H1 (cell line): ENCODE measurements around the gene ALG1.
"Not testable (repeated sequence)": the region's sequence is repeated elsewhere in the genome, so short reads cannot be mapped to it uniquely, and the experiment has no call there.

ENCODE experiments used
- ASH2L ChIP-seq: fragments of 200-600, 300-600 bp; sonication (generic); IDR thresholded peaks from one replicate; pipeline ENCODE4 v1.7.1; 2017; ENCODE audit warnings: low read length
- BCL11A ChIP-seq, 2 experiments: IDR thresholded peaks; one replicate each; pipeline ENCODE4 v1.6.1; 2011; ENCODE audit warnings: low read depth in 2 of 2, low read length in 2 of 2, mild to moderate bottlenecking in 2 of 2
- KDM5A ChIP-seq: fragments of 200-600 bp; IDR thresholded peaks from 2 replicates; pipeline ENCODE4 v1.7.1; 2012; ENCODE audit warnings: mild to moderate bottlenecking, low read length, inconsistent platforms, mixed read lengths
- PHF8 ChIP-seq: fragments of 200-600 bp; sonication (generic); conservative IDR thresholded peaks from 2 replicates; pipeline ENCODE4 v1.7.1; 2012; ENCODE audit warnings: low read depth, mild to moderate bottlenecking, inconsistent platforms, low read length, moderate library complexity
- POLR2A ChIP-seq, 2 experiments: IDR thresholded peaks; 1 replicate in 1 of 2; 2 replicates in 1 of 2; pipeline ENCODE4 v1.6.1; 2011; ENCODE audit warnings: low read depth in 2 of 2, low read length in 2 of 2, mild to moderate bottlenecking in 2 of 2; ENCODE audit errors: control extremely low read depth in 1 of 2
- POLR2AphosphoS5 ChIP-seq: IDR thresholded peaks from 2 replicates; pipeline ENCODE4 v1.6.1; 2011; ENCODE audit warnings: low read depth, low read length
- RAD21 ChIP-seq, 2 experiments: IDR thresholded peaks in 1 of 2; conservative IDR thresholded peaks in 1 of 2; 2 replicates each; pipeline ENCODE4 v1.6.1; 2011; ENCODE audit warnings: low read depth in 2 of 2, low read length in 2 of 2, improper control_type of control experiment in 1 of 2, inconsistent platforms in 1 of 2, mild to moderate bottlenecking in 1 of 2, moderate library complexity in 1 of 2
- SIRT6 ChIP-seq: IDR thresholded peaks from one replicate; pipeline ENCODE4 v1.7.1; 2012; ENCODE audit warnings: low read length, inconsistent platforms
- SP1 ChIP-seq: IDR thresholded peaks from 2 replicates; pipeline ENCODE4 v1.6.1; 2011; ENCODE audit warnings: low read depth, low read length
- TAF1 ChIP-seq: IDR thresholded peaks from 2 replicates; pipeline ENCODE4 v1.6.1; 2011; ENCODE audit warnings: mild to moderate bottlenecking, low read depth, low read length
- YY1 ChIP-seq: IDR thresholded peaks from 2 replicates; pipeline ENCODE4 v1.6.1; 2011; ENCODE audit warnings: low read depth, mild to moderate bottlenecking, low read length
- ZNF274 ChIP-seq: IDR thresholded peaks from 2 replicates; pipeline ENCODE4 v1.7.0; 2012; ENCODE audit warnings: low read length, borderline replicate concordance; ENCODE audit errors: extremely low read depth
- TF ChIP-seq, protein P1 (sequence below), 3 experiments: IDR thresholded peaks; 1 replicate in 2 of 3; 2 replicates in 1 of 3; pipeline versions ENCODE4 v1.5.1 to v1.6.1; 2011; ENCODE audit warnings: low read length in 3 of 3, mild to moderate bottlenecking in 3 of 3, inconsistent platforms in 2 of 3, low read depth in 1 of 3, moderate library complexity in 1 of 3; ENCODE audit not compliant: insufficient read depth in 1 of 3; ENCODE audit errors: control extremely low read depth in 1 of 3
- TF ChIP-seq, protein P2 (sequence below): IDR thresholded peaks from 2 replicates; pipeline ENCODE4 v1.6.1; 2011; ENCODE audit warnings: low read depth, mild to moderate bottlenecking, low read length; ENCODE audit not compliant: insufficient read depth

DNA sequence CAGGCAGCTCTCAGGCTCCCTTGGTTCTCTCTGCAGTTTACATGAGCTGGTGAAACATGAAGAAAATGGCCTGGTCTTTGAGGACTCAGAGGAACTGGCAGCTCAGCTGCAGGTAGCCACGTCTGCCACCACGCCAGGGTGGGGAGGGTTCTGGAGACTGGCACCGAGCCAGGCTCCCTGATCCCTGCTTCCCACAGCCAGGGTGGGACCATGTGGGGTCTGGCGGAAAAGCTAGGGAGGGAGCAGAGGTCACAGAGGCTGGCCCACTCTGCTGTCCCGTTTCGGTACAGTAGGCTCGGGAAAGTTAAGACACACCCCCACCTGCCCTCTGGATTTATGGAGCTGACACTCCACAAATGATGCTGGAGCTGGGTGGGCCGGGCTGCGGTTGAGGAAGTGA lies 12.0 kb downstream of the ALG1 start:
- TF ChIP-seq BCL11A (IDR thresholded peaks at IDR 0.05; ENCODE audit: low read depth in 2 of 2, low read length in 2 of 2); KDM5A; SP1; TAF1; ZNF274; PHF8; RAD21 (IDR thresholded peaks at IDR 0.05 in 1 of 2, conservative IDR thresholded peaks at IDR 0.05 in 1 of 2; ENCODE audit: low read depth in 2 of 2, low read length in 2 of 2); POLR2AphosphoS5; POLR2A (IDR thresholded peaks at IDR 0.05; ENCODE audit: control extremely low read depth in 1 of 2, low read depth in 2 of 2, low read length in 2 of 2); YY1; SIRT6; ASH2L: not testable (repeated sequence)
- TF ChIP-seq, protein P1, sequence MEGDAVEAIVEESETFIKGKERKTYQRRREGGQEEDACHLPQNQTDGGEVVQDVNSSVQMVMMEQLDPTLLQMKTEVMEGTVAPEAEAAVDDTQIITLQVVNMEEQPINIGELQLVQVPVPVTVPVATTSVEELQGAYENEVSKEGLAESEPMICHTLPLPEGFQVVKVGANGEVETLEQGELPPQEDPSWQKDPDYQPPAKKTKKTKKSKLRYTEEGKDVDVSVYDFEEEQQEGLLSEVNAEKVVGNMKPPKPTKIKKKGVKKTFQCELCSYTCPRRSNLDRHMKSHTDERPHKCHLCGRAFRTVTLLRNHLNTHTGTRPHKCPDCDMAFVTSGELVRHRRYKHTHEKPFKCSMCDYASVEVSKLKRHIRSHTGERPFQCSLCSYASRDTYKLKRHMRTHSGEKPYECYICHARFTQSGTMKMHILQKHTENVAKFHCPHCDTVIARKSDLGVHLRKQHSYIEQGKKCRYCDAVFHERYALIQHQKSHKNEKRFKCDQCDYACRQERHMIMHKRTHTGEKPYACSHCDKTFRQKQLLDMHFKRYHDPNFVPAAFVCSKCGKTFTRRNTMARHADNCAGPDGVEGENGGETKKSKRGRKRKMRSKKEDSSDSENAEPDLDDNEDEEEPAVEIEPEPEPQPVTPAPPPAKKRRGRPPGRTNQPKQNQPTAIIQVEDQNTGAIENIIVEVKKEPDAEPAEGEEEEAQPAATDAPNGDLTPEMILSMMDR (IDR thresholded peaks at IDR 0.05; ENCODE audit: control extremely low read depth in 1 of 3, insufficient read depth in 1 of 3, low read depth in 1 of 3, low read length in 3 of 3) = not testable (repeated sequence)
- TF ChIP-seq, protein P2, sequence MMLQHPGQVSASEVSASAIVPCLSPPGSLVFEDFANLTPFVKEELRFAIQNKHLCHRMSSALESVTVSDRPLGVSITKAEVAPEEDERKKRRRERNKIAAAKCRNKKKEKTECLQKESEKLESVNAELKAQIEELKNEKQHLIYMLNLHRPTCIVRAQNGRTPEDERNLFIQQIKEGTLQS = not testable (repeated sequence)
